Uterus (tissue), 4 donors: Measurements from ENCODE around the gene HORMAD2. TPM values are rescaled to one million over a fixed set of nuclear protein-coding genes. Genes with fewer than 3 reads are reported as not detected.

Experiments
- DNase-seq, 2 donors: peaks; one replicate each; pipeline ENCODE4 v3.0.0-alpha.2; 2019 to 2020
- H3K27ac ChIP-seq, 2 donors: fragments of 200-600 bp; sonication (generic); 1 replicate in 1 of 2; 2 replicates in 1 of 2; pipeline ENCODE4 v1.5.1; 2016 to 2018
- H3K27me3 ChIP-seq, 2 donors: fragments of 200-600 bp; sonication (generic); one replicate each; pipeline ENCODE4 v1.5.1; 2018 to 2019; ENCODE audit warnings: control low read depth in 1 of 2
- H3K36me3 ChIP-seq, 2 donors: fragments of 200-600 bp; sonication (generic); one replicate each; pipeline ENCODE4 v1.5.1; 2019; ENCODE audit warnings: control low read depth in 1 of 2
- H3K4me1 ChIP-seq, 2 donors: fragments of 200-600 bp; sonication (generic); one replicate each; pipeline ENCODE4 v1.5.1; 2018 to 2019; ENCODE audit warnings: control low read depth in 1 of 2
- H3K4me3 ChIP-seq, 2 donors: fragments of 200-600 bp; sonication (generic); 1 replicate in 1 of 2; 2 replicates in 1 of 2; pipeline ENCODE4 v1.5.1; 2018 to 2019; ENCODE audit warnings: mild to moderate bottlenecking in 1 of 2
- H3K9me3 ChIP-seq, 2 donors: fragments of 200-600 bp; sonication (generic); one replicate each; pipeline ENCODE4 v1.5.1; 2019; ENCODE audit warnings: control low read depth in 1 of 2
- CTCF ChIP-seq, 4 experiments: fragments of 200-600 bp in 2 of 4; fragments of 450-650 bp in 2 of 4; sonication (generic) in 2 of 4; IDR thresholded peaks; one replicate each; pipeline ENCODE4 v1.5.1; 2016 to 2019; ENCODE audit warnings: antibody characterized with exemption in 4 of 4, mild to moderate bottlenecking in 2 of 4, moderate library complexity in 1 of 4
- POLR2A ChIP-seq, 2 donors: fragments of 450-650 bp; IDR thresholded peaks; one replicate each; pipeline ENCODE4 v1.6.1; 2016; ENCODE audit warnings: antibody characterized with exemption in 2 of 2, mild to moderate bottlenecking in 1 of 2, moderate library complexity in 1 of 2
- intact Hi-C: fragments of 100-400 bp; cut with DNase I; formaldehyde crosslinking; loops from one replicate; pipeline ENCODE4 v1.15.1; 2023; ENCODE audit warnings: low total_unique reads
- total RNA-seq, 4 donors: library from RNA; depleted of rRNA in 3 of 4; stranded (reverse); fragments of >200 nt in 3 of 4; gene quantifications; one replicate each; pipeline versions ENCODE4 v1.1.0 to v1.2.4, GENCODE V29; 2014 to 2023
- donor health status: DM: yes; HTN: yes; CAD: no.

HORMAD2 gene
- total RNA-seq, 4 donors from 2014 or later = not detected

GRCh38 chr22:30193031-30193775 lies 112.9 kb downstream of the HORMAD2 start:
- H3K27ac ChIP-seq = no peak overlapping the region
- no peaks in the 10 kb centered on the region for H3K4me1 ChIP-seq
- no peaks in the 10 kb centered on the region for H3K36me3 ChIP-seq
- H3K27me3 ChIP-seq = no peaks in the 10 kb centered on the region
- TF ChIP-seq CTCF (IDR thresholded peaks at IDR 0.05) (no peak), POLR2A (IDR thresholded peaks at IDR 0.05) (no peak)
- no peak for DNase-seq
- no peaks in the 10 kb centered on the region for H3K9me3 ChIP-seq
- intact Hi-C loops = no loop called here
- H3K4me3 ChIP-seq = no peak overlapping the region

- H3K27ac ChIP-seq = peak overlapping the region; percentile 72 to 80
- no peaks in the 10 kb centered on the region for H3K9me3 ChIP-seq
- no peaks in the 10 kb centered on the region for H3K4me1 ChIP-seq
- H3K36me3 ChIP-seq = no peaks in the 10 kb centered on the region
- H3K27me3 ChIP-seq = no peaks in the 10 kb centered on the region
- TF ChIP-seq POLR2A (IDR thresholded peaks at IDR 0.05) = no peak
- TF ChIP-seq CTCF (IDR thresholded peaks at IDR 0.05) = no peak
- DNase-seq = peak in 1 of 2 donors; percentile 46
- H3K4me3 ChIP-seq = no peak overlapping the region
- intact Hi-C loops = no loop called here
Measured at GRCh38 chr22:30195245-30196140, 115.2 kb downstream of the HORMAD2 start.

GRCh38 chr22:30196141-30196879 lies 116.0 kb downstream of the HORMAD2 start:
- Histone ChIP-seq H3K4me3 (no peak overlapping the region), H3K27ac (peak overlapping the region; percentile 72 to 80), H3K36me3 (no peaks in the 10 kb centered on the region), H3K27me3 (no peaks in the 10 kb centered on the region), H3K4me1 (no peaks in the 10 kb centered on the region), H3K9me3 (no peaks in the 10 kb centered on the region)
- DNase-seq = peak; percentile 83 to 86
- intact Hi-C loops = no loop called here
- TF ChIP-seq POLR2A (IDR thresholded peaks at IDR 0.05) (no peak), CTCF (IDR thresholded peaks at IDR 0.05) (no peak)

- no peaks in the 10 kb centered on the region for H3K9me3 ChIP-seq
- H3K36me3 ChIP-seq = no peaks in the 10 kb centered on the region
- DNase-seq = no peak
- no peaks in the 10 kb centered on the region for H3K27me3 ChIP-seq
- no peak overlapping the region for H3K4me3 ChIP-seq
- intact Hi-C loops = no loop called here
- H3K4me1 ChIP-seq = no peaks in the 10 kb centered on the region
- TF ChIP-seq CTCF (IDR thresholded peaks at IDR 0.05) (no peak), POLR2A (IDR thresholded peaks at IDR 0.05) (no peak)
- H3K27ac ChIP-seq = peak overlapping the region; percentile 72 to 80
Measured at GRCh38 chr22:30196880-30197336, 116.6 kb downstream of the HORMAD2 start.
